Measurements from ENCODE around the gene VGLL4.

The VGLL4 gene

GRCh38 chr3:11566478-11566877, 77.2 kb downstream of the VGLL4 start:
- H3K27me3 ChIP-seq (ENCODE audit: insufficient read depth, low read length, poor library complexity, severe bottlenecking) = no peaks in the 10 kb centered on the region
- H2AFZ ChIP-seq (ENCODE audit: low read length) = no peak overlapping the region
- no peak overlapping the region for H3K4me3 ChIP-seq (ENCODE audit: low read length, poor library complexity, severe bottlenecking)
- H4K20me1 ChIP-seq (ENCODE audit: insufficient read depth, low read length, poor library complexity, severe bottlenecking) = peaks cover 96% of the 10 kb centered on the region
- H3K4me2 ChIP-seq (ENCODE audit: low read depth, low read length, poor library complexity, severe bottlenecking) = no peak overlapping the region
- TF ChIP-seq EZH2phosphoT487 (IDR thresholded peaks at IDR 0.05; ENCODE audit: borderline replicate concordance) = no peak
- TF ChIP-seq CTCF (conservative IDR thresholded peaks at IDR 0.05; ENCODE audit: low read length) = no peak
- no peaks in the 10 kb centered on the region for H3F3A ChIP-seq (ENCODE audit: low read depth)
- H3K9me3 ChIP-seq (ENCODE audit: insufficient read depth, low read depth, low read length) = no peaks in the 10 kb centered on the region
- H3K9ac ChIP-seq (ENCODE audit: low read depth, low read length, poor library complexity, severe bottlenecking) = no peak overlapping the region
- peaks cover 92% of the 10 kb centered on the region; the same call in 1 of the 2 replicates for H3K36me3 ChIP-seq (ENCODE audit: insufficient read depth, low read length)
- H3K4me1 ChIP-seq (ENCODE audit: insufficient read depth, low read length, poor library complexity, severe bottlenecking) = no peaks in the 10 kb centered on the region
- H3K9me2 ChIP-seq (replicated peaks; ENCODE audit: low read depth, low read length) = no peaks in the 10 kb centered on the region
- peaks cover 94% of the 10 kb centered on the region for H3K79me2 ChIP-seq (ENCODE audit: insufficient read depth, low read length)

GRCh38 chr3:11565932-11566331, 77.8 kb downstream of the VGLL4 start:
- H3K4me3 ChIP-seq (ENCODE audit: low read length, poor library complexity, severe bottlenecking) = no peak overlapping the region
- peaks cover 92% of the 10 kb centered on the region; the same call in 1 of the 2 replicates for H3K36me3 ChIP-seq (ENCODE audit: insufficient read depth, low read length)
- no peak overlapping the region for H3K4me2 ChIP-seq (ENCODE audit: low read depth, low read length, poor library complexity, severe bottlenecking)
- H4K20me1 ChIP-seq (ENCODE audit: insufficient read depth, low read length, poor library complexity, severe bottlenecking) = peaks cover 96% of the 10 kb centered on the region
- no peak overlapping the region for H3K9ac ChIP-seq (ENCODE audit: low read depth, low read length, poor library complexity, severe bottlenecking)
- peaks cover 94% of the 10 kb centered on the region for H3K79me2 ChIP-seq (ENCODE audit: insufficient read depth, low read length)
- no peaks in the 10 kb centered on the region for H3K4me1 ChIP-seq (ENCODE audit: insufficient read depth, low read length, poor library complexity, severe bottlenecking)
- H3K9me2 ChIP-seq (replicated peaks; ENCODE audit: low read depth, low read length) = no peaks in the 10 kb centered on the region
- TF ChIP-seq EZH2phosphoT487 (IDR thresholded peaks at IDR 0.05; ENCODE audit: borderline replicate concordance) = no peak
- TF ChIP-seq CTCF (conservative IDR thresholded peaks at IDR 0.05; ENCODE audit: low read length) = no peak
- no peaks in the 10 kb centered on the region for H3K27me3 ChIP-seq (ENCODE audit: insufficient read depth, low read length, poor library complexity, severe bottlenecking)
- H3F3A ChIP-seq (ENCODE audit: low read depth) = no peaks in the 10 kb centered on the region
- no peaks in the 10 kb centered on the region for H3K9me3 ChIP-seq (ENCODE audit: insufficient read depth, low read depth, low read length)
- H2AFZ ChIP-seq (ENCODE audit: low read length) = no peak overlapping the region

- no peak overlapping the region for H3K9ac ChIP-seq (ENCODE audit: low read depth, low read length, poor library complexity, severe bottlenecking)
- H3K4me3 ChIP-seq (ENCODE audit: low read length, poor library complexity, severe bottlenecking) = no peak overlapping the region
- H3K9me3 ChIP-seq (ENCODE audit: insufficient read depth, low read depth, low read length) = no peaks in the 10 kb centered on the region
- H3K27me3 ChIP-seq (ENCODE audit: insufficient read depth, low read length, poor library complexity, severe bottlenecking) = no peaks in the 10 kb centered on the region
- peaks cover 94% of the 10 kb centered on the region for H4K20me1 ChIP-seq (ENCODE audit: insufficient read depth, low read length, poor library complexity, severe bottlenecking)
- H2AFZ ChIP-seq (ENCODE audit: low read length) = no peak overlapping the region
- peaks cover 92% of the 10 kb centered on the region; the same call in 1 of the 2 replicates for H3K36me3 ChIP-seq (ENCODE audit: insufficient read depth, low read length)
- H3F3A ChIP-seq (ENCODE audit: low read depth) = no peaks in the 10 kb centered on the region
- no peak overlapping the region for H3K4me2 ChIP-seq (ENCODE audit: low read depth, low read length, poor library complexity, severe bottlenecking)
- H3K9me2 ChIP-seq (replicated peaks; ENCODE audit: low read depth, low read length) = no peaks in the 10 kb centered on the region
- TF ChIP-seq CTCF (conservative IDR thresholded peaks at IDR 0.05; ENCODE audit: low read length) = no peak
- TF ChIP-seq EZH2phosphoT487 (IDR thresholded peaks at IDR 0.05; ENCODE audit: borderline replicate concordance) = no peak
- peaks cover 94% of the 10 kb centered on the region for H3K79me2 ChIP-seq (ENCODE audit: insufficient read depth, low read length)
- H3K4me1 ChIP-seq (ENCODE audit: insufficient read depth, low read length, poor library complexity, severe bottlenecking) = no peaks in the 10 kb centered on the region
Observed at GRCh38 chr3:11565492-11565891, 78.2 kb downstream of the VGLL4 start.

Data from Loucy (cell line).